Natural killer cell (primary cell): ENCODE data around the gene JMY. TPM values are rescaled to one million over a fixed set of nuclear protein-coding genes. Genes with fewer than 3 reads are reported as not detected.

Experiments
- ATAC-seq, 3 donors: fragments of 150-1000 bp in 2 of 3; fragments of 200-7000 bp in 1 of 3; cut with Tn5 transposase; 1 replicate in 1 of 3; 2 replicates in 2 of 3; pipeline ENCODE4 v1.10.0; 2021; ENCODE audit warnings: mild to moderate bottlenecking in 2 of 3, moderate library complexity in 2 of 3
- DNase-seq, 2 donors: peaks; one replicate each; pipeline versions ENCODE4 v3.0.0 to v3.0.0-alpha.2; 2013 to 2021; ENCODE audit warnings: mixed read lengths in 1 of 2
- H3K27ac ChIP-seq: one replicate; pipeline ENCODE4 v1.5.1; 2013; ENCODE audit warnings: mild to moderate bottlenecking, low read length
- H3K27me3 ChIP-seq: one replicate; pipeline ENCODE4 v1.6.1; 2013; ENCODE audit warnings: low read length; ENCODE audit not compliant: control insufficient read depth, insufficient read depth
- H3K36me3 ChIP-seq: one replicate; pipeline ENCODE4 v1.6.1; 2013; ENCODE audit warnings: low read length; ENCODE audit not compliant: control insufficient read depth, insufficient read depth
- H3K4me1 ChIP-seq: one replicate; pipeline ENCODE4 v1.6.1; 2013; ENCODE audit warnings: low read length; ENCODE audit not compliant: control insufficient read depth, insufficient read depth
- H3K4me3 ChIP-seq: one replicate; pipeline ENCODE4 v1.5.1; 2013; ENCODE audit warnings: low read length
- H3K9me3 ChIP-seq: one replicate; pipeline ENCODE4 v1.6.1; 2013; ENCODE audit warnings: low read length; ENCODE audit not compliant: control insufficient read depth, insufficient read depth
- H3K27ac Mint-ChIP-seq, 2 donors: one replicate each; pipeline ENCODE4 v1.8.0; 2022; ENCODE audit warnings: mild to moderate bottlenecking in 2 of 2, mixed read lengths in 2 of 2, moderate library complexity in 1 of 2
- H3K27me3 Mint-ChIP-seq, 2 donors: one replicate each; pipeline ENCODE4 v1.8.0; 2022; ENCODE audit warnings: low read depth in 2 of 2, mixed read lengths in 2 of 2
- H3K36me3 Mint-ChIP-seq: one replicate; pipeline ENCODE4 v1.8.0; 2022; ENCODE audit warnings: mixed read lengths
- H3K4me1 Mint-ChIP-seq, 2 donors: one replicate each; pipeline ENCODE4 v1.8.0; 2022; ENCODE audit warnings: mixed read lengths in 2 of 2
- H3K4me3 Mint-ChIP-seq: one replicate; pipeline ENCODE4 v1.8.0; 2022; ENCODE audit warnings: mild to moderate bottlenecking, moderate library complexity, mixed read lengths
- H3K9me3 Mint-ChIP-seq, 2 donors: one replicate each; pipeline ENCODE4 v1.8.0; 2022; ENCODE audit warnings: mixed read lengths in 2 of 2
- WGBS: methylation state at CpG from one replicate; pipeline ENCODE4 v1.1.7; 2013; ENCODE audit warnings: missing lambda C conversion rate; ENCODE audit not compliant: insufficient coverage; 5-methylcytosine and 5-hydroxymethylcytosine counted together
- intact Hi-C: fragments of 100-400 bp; cut with micrococcal nuclease; formaldehyde crosslinking; loops from one replicate; pipeline ENCODE4 v1.14.2; 2022
- total RNA-seq, 4 donors: library from RNA; stranded (reverse); fragments of 120-200 nt in 1 of 4; gene quantifications; one replicate each; pipeline versions ENCODE4 v1.2.3 to v1.2.4, GENCODE V29; 2013 to 2022
- TF ChIP-seq, protein P1 (sequence below): fragments of 200-600 bp; IDR thresholded peaks from one replicate; pipeline ENCODE4 v1.8.0; 2022; ENCODE audit warnings: antibody characterized with exemption

Gene JMY
- total RNA-seq, 3 donors from 2014 or later (not counting 1 experiment from before 2014, with no cell fraction given), result 27.6 to 30.4 (median 28.7) TPM

DNA sequence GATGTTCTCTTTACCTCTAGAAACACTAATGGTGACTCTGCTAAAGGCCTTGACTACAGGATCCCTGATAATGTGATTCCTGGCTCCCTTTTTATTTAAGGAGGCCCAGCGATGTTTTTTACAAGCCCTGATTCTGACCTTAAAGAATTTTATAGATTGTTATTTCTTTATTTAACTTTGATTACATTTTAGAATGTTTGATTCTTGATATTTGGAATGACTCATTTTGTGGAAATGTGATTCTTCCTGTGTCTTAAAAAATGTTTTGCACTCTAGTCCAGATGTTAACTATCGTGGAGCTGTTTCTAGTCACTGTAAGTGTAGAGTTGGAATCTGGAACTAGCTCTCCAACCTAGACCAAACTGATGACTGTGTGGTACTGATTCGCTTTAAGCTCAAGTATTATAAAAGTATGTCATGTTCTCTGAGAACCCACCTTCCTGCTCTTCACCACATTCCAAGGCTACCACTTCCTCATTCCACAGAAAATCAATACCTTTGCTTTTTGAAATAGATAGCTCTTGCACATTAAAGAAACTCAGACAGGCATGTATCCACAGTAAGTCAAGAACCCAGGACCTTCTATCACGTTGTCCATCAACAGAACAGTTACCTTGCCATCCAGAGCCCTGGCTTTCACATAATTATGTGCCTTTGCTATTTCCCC is 65.2 kb downstream of the JMY start:
- no peaks in the 10 kb centered on the region for H3K27me3 ChIP-seq
- H3K4me1 ChIP-seq, result no peaks in the 10 kb centered on the region
- TF ChIP-seq, protein P1, sequence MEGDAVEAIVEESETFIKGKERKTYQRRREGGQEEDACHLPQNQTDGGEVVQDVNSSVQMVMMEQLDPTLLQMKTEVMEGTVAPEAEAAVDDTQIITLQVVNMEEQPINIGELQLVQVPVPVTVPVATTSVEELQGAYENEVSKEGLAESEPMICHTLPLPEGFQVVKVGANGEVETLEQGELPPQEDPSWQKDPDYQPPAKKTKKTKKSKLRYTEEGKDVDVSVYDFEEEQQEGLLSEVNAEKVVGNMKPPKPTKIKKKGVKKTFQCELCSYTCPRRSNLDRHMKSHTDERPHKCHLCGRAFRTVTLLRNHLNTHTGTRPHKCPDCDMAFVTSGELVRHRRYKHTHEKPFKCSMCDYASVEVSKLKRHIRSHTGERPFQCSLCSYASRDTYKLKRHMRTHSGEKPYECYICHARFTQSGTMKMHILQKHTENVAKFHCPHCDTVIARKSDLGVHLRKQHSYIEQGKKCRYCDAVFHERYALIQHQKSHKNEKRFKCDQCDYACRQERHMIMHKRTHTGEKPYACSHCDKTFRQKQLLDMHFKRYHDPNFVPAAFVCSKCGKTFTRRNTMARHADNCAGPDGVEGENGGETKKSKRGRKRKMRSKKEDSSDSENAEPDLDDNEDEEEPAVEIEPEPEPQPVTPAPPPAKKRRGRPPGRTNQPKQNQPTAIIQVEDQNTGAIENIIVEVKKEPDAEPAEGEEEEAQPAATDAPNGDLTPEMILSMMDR, result no peak
- H3K4me3 ChIP-seq, result no peak overlapping the region
- Mint-ChIP-seq H3K4me3 (no peak overlapping the region), H3K4me1 (peaks cover 0 to 10% of the 10 kb centered on the region in 2 donors), H3K36me3 (no peaks in the 10 kb centered on the region), H3K9me3 (no peaks in the 10 kb centered on the region), H3K27me3 (no peaks in the 10 kb centered on the region), H3K27ac (no peak overlapping the region)
- intact Hi-C loops, result loop anchor here (5.0 kb wide), 1 partner anchor 64 kb away; the partner anchor contains the start of gene JMY
- no peak overlapping the region for H3K27ac ChIP-seq
- H3K36me3 ChIP-seq, result peaks cover 42% of the 10 kb centered on the region
- no peaks in the 10 kb centered on the region for H3K9me3 ChIP-seq
- 100% methylated on average over 3 of the region's 4 CpGs for WGBS
- DNase-seq, result no peak
- ATAC-seq, result no peak

DNA sequence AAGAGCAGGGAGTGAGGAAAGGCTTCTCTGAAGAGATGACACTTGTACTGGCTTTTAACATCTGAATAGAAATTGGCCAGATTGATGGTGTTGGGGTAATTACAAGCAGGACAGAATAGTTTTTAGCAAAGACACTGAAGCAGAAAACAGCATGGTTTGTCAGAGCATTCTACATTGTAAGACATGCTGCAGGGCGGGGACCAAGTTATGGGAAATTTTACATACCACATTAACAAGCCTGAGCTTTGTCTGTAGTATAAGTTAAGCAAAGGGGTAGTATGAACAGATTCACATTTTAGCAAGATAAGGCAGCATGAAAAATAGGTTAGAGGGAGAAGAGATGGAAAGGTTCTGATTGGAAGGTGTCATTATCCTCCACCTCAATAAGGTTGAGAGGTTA is 66.5 kb downstream of the JMY start:
- H3K27ac Mint-ChIP-seq, result no peak overlapping the region
- DNase-seq (no peak), ATAC-seq (no peak)
- H3K4me1 Mint-ChIP-seq, result peaks cover 0 to 7% of the 10 kb centered on the region in 2 donors
- peaks cover 49% of the 10 kb centered on the region for H3K36me3 ChIP-seq
- H3K36me3 Mint-ChIP-seq, result peaks cover 7% of the 10 kb centered on the region
- no peak overlapping the region for H3K4me3 Mint-ChIP-seq
- intact Hi-C loops, result loop anchor here (5.0 kb wide), 1 partner anchor 65 kb away; the partner anchor contains the start of gene JMY
- no CpG with 5 or more reads among the region's 1 CpG for WGBS
- no peaks in the 10 kb centered on the region for H3K27me3 Mint-ChIP-seq
- TF ChIP-seq, protein P1, result no peak
- no peaks in the 10 kb centered on the region for H3K27me3 ChIP-seq
- no peaks in the 10 kb centered on the region for H3K4me1 ChIP-seq
- H3K9me3 ChIP-seq, result no peaks in the 10 kb centered on the region
- H3K27ac ChIP-seq, result no peak overlapping the region
- H3K4me3 ChIP-seq, result no peak overlapping the region
- H3K9me3 Mint-ChIP-seq, result no peaks in the 10 kb centered on the region

DNA sequence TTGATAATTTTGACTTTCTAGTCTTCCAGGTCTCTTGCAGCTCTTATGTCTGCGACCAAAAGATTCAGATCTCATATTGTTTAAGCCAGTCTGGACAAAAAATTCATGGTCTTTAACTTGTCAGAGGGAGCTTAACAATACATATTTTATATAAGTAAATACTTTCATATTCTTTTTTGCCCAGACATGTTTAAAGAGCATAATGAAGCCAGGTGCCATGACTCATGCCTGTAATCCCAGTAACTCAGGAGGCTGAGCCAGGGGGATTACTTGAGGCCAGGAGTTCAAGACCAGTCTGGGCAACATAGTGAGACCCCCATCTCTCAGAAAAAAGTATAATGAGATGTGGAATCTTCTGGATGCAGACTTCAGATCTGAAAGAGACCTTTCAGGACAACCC is 69.8 kb downstream of the JMY start:
- 100% methylated on average over 1 of the region's 1 CpG for WGBS
- H3K27me3 Mint-ChIP-seq, result no peaks in the 10 kb centered on the region
- no peaks in the 10 kb centered on the region for H3K9me3 Mint-ChIP-seq
- no peaks in the 10 kb centered on the region for H3K4me1 ChIP-seq
- H3K4me3 ChIP-seq, result no peak overlapping the region
- ATAC-seq, result no peak
- intact Hi-C loops, result no loop called here
- H3K4me1 Mint-ChIP-seq, result no peaks in the 10 kb centered on the region
- peaks cover 34% of the 10 kb centered on the region for H3K36me3 ChIP-seq
- H3K27ac ChIP-seq, result no peak overlapping the region
- TF ChIP-seq, protein P1, result no peak
- H3K27ac Mint-ChIP-seq, result no peak overlapping the region
- no peaks in the 10 kb centered on the region for H3K27me3 ChIP-seq
- DNase-seq, result no peak
- H3K9me3 ChIP-seq, result no peaks in the 10 kb centered on the region
- peaks cover 7% of the 10 kb centered on the region for H3K36me3 Mint-ChIP-seq
- no peak overlapping the region for H3K4me3 Mint-ChIP-seq
